Measurements from ENCODE around the gene SPRY4. TPM values are rescaled to one million over a fixed set of nuclear protein-coding genes. Genes with fewer than 3 reads are reported as not detected.

Gene SPRY4
- polyA plus RNA-seq, 2 donors: 0.65 to 1.3 TPM

GRCh38 chr5:142311725-142312124 is 13.1 kb downstream of the SPRY4 start:
- Histone ChIP-seq H3K27me3 (ENCODE audit: control insufficient read depth in 1 of 2, insufficient read depth in 2 of 2, low read length in 2 of 2) (no peaks in the 10 kb centered on the region), H3K4me3 (ENCODE audit: low read depth in 1 of 2, low read length in 2 of 2) (no peak overlapping the region), H3K9me3 (ENCODE audit: control insufficient read depth in 2 of 2, insufficient read depth in 1 of 2, low read depth in 1 of 2, low read length in 1 of 2) (no peaks in the 10 kb centered on the region), H3K4me1 (ENCODE audit: control insufficient read depth in 2 of 2, insufficient read depth in 2 of 2, low read length in 1 of 2) (no peaks in the 10 kb centered on the region), H3K36me3 (ENCODE audit: control insufficient read depth in 2 of 2, insufficient read depth in 2 of 2, low read length in 1 of 2) (peaks cover 0 to 5% of the 10 kb centered on the region in 2 donors), H3K27ac (ENCODE audit: low read depth in 2 of 2, low read length in 1 of 2) (no peak overlapping the region)
- WGBS, 2 donors: 68 to 74% methylated on average over 7 of the region's 7 CpGs

- H3K27ac ChIP-seq (ENCODE audit: low read depth in 2 of 2, low read length in 1 of 2): no peak overlapping the region
Observed at GRCh38 chr5:142310803-142311202, 14.0 kb downstream of the SPRY4 start.

GRCh38 chr5:142309747-142310318 is 15.0 kb downstream of the SPRY4 start:
- Histone ChIP-seq H3K4me1 (ENCODE audit: control insufficient read depth in 2 of 2, insufficient read depth in 2 of 2, low read length in 1 of 2) (no peaks in the 10 kb centered on the region), H3K27me3 (ENCODE audit: control insufficient read depth in 1 of 2, insufficient read depth in 2 of 2, low read length in 2 of 2) (no peaks in the 10 kb centered on the region), H3K4me3 (ENCODE audit: low read depth in 1 of 2, low read length in 2 of 2) (no peak overlapping the region), H3K36me3 (ENCODE audit: control insufficient read depth in 2 of 2, insufficient read depth in 2 of 2, low read length in 1 of 2) (peaks cover 0 to 5% of the 10 kb centered on the region in 2 donors), H3K9me3 (ENCODE audit: control insufficient read depth in 2 of 2, insufficient read depth in 1 of 2, low read depth in 1 of 2, low read length in 1 of 2) (no peaks in the 10 kb centered on the region), H3K27ac (ENCODE audit: low read depth in 2 of 2, low read length in 1 of 2) (no peak overlapping the region)
- 82 to 83% methylated on average over 12 of the region's 12 CpGs for WGBS, 2 donors

More at GRCh38 chr5:142310803-142311202, 14.0 kb downstream of the SPRY4 start:
- Histone ChIP-seq H3K4me1 (ENCODE audit: control insufficient read depth in 2 of 2, insufficient read depth in 2 of 2, low read length in 1 of 2) (no peaks in the 10 kb centered on the region), H3K9me3 (ENCODE audit: control insufficient read depth in 2 of 2, insufficient read depth in 1 of 2, low read depth in 1 of 2, low read length in 1 of 2) (no peaks in the 10 kb centered on the region), H3K36me3 (ENCODE audit: control insufficient read depth in 2 of 2, insufficient read depth in 2 of 2, low read length in 1 of 2) (peaks cover 0 to 5% of the 10 kb centered on the region in 2 donors), H3K4me3 (ENCODE audit: low read depth in 1 of 2, low read length in 2 of 2) (no peak overlapping the region), H3K27me3 (ENCODE audit: control insufficient read depth in 1 of 2, insufficient read depth in 2 of 2, low read length in 2 of 2) (no peaks in the 10 kb centered on the region)
- 87 to 89% methylated on average over 9 of the region's 9 CpGs for WGBS, 2 donors

- WGBS, 2 donors: 88% methylated on average over 3 of the region's 3 CpGs
- no peak overlapping the region for H3K27ac ChIP-seq (ENCODE audit: low read depth in 2 of 2, low read length in 1 of 2)
- H3K36me3 ChIP-seq (ENCODE audit: control insufficient read depth in 2 of 2, insufficient read depth in 2 of 2, low read length in 1 of 2): no peaks in the 10 kb centered on the region
- H3K4me3 ChIP-seq (ENCODE audit: low read depth in 1 of 2, low read length in 2 of 2): no peak overlapping the region
- no peaks in the 10 kb centered on the region for H3K4me1 ChIP-seq (ENCODE audit: control insufficient read depth in 2 of 2, insufficient read depth in 2 of 2, low read length in 1 of 2)
- no peaks in the 10 kb centered on the region for H3K27me3 ChIP-seq (ENCODE audit: control insufficient read depth in 1 of 2, insufficient read depth in 2 of 2, low read length in 2 of 2)
- no peaks in the 10 kb centered on the region for H3K9me3 ChIP-seq (ENCODE audit: control insufficient read depth in 2 of 2, insufficient read depth in 1 of 2, low read depth in 1 of 2, low read length in 1 of 2)
Observed at GRCh38 chr5:142308358-142308757, 16.5 kb downstream of the SPRY4 start.

GRCh38 chr5:142307146-142307890 is 17.5 kb downstream of the SPRY4 start:
- Histone ChIP-seq H3K9me3 (ENCODE audit: control insufficient read depth in 2 of 2, insufficient read depth in 1 of 2, low read depth in 1 of 2, low read length in 1 of 2) (no peaks in the 10 kb centered on the region), H3K36me3 (ENCODE audit: control insufficient read depth in 2 of 2, insufficient read depth in 2 of 2, low read length in 1 of 2) (no peaks in the 10 kb centered on the region), H3K27me3 (ENCODE audit: control insufficient read depth in 1 of 2, insufficient read depth in 2 of 2, low read length in 2 of 2) (no peaks in the 10 kb centered on the region), H3K4me3 (ENCODE audit: low read depth in 1 of 2, low read length in 2 of 2) (no peak overlapping the region), H3K27ac (ENCODE audit: low read depth in 2 of 2, low read length in 1 of 2) (no peak overlapping the region), H3K4me1 (ENCODE audit: control insufficient read depth in 2 of 2, insufficient read depth in 2 of 2, low read length in 1 of 2) (no peaks in the 10 kb centered on the region)
- 74 to 91% methylated on average over 7 of the region's 7 CpGs for WGBS, 2 donors

GRCh38 chr5:142306077-142306502 is 18.7 kb downstream of the SPRY4 start:
- Histone ChIP-seq H3K9me3 (ENCODE audit: control insufficient read depth in 2 of 2, insufficient read depth in 1 of 2, low read depth in 1 of 2, low read length in 1 of 2) (no peaks in the 10 kb centered on the region), H3K4me1 (ENCODE audit: control insufficient read depth in 2 of 2, insufficient read depth in 2 of 2, low read length in 1 of 2) (peaks cover 0 to 2% of the 10 kb centered on the region in 2 donors), H3K27me3 (ENCODE audit: control insufficient read depth in 1 of 2, insufficient read depth in 2 of 2, low read length in 2 of 2) (no peaks in the 10 kb centered on the region), H3K27ac (ENCODE audit: low read depth in 2 of 2, low read length in 1 of 2) (no peak overlapping the region), H3K4me3 (ENCODE audit: low read depth in 1 of 2, low read length in 2 of 2) (no peak overlapping the region), H3K36me3 (ENCODE audit: control insufficient read depth in 2 of 2, insufficient read depth in 2 of 2, low read length in 1 of 2) (no peaks in the 10 kb centered on the region)
- WGBS, 2 donors: 74 to 90% methylated on average over 6 of the region's 6 CpGs

- no peak overlapping the region for H3K27ac ChIP-seq (ENCODE audit: low read depth in 2 of 2, low read length in 1 of 2)
- 90 to 98% methylated on average over 3 of the region's 3 CpGs for WGBS, 2 donors
- H3K36me3 ChIP-seq (ENCODE audit: control insufficient read depth in 2 of 2, insufficient read depth in 2 of 2, low read length in 1 of 2): no peaks in the 10 kb centered on the region
Observed at GRCh38 chr5:142305211-142305610, 19.6 kb downstream of the SPRY4 start.

GRCh38 chr5:142304013-142304701 is 20.7 kb downstream of the SPRY4 start:
- no peak overlapping the region for H3K27ac ChIP-seq (ENCODE audit: low read depth in 2 of 2, low read length in 1 of 2)
- 79 to 85% methylated on average over 14 of the region's 14 CpGs for WGBS, 2 donors
- H3K9me3 ChIP-seq (ENCODE audit: control insufficient read depth in 2 of 2, insufficient read depth in 1 of 2, low read depth in 1 of 2, low read length in 1 of 2): no peaks in the 10 kb centered on the region
- no peaks in the 10 kb centered on the region for H3K27me3 ChIP-seq (ENCODE audit: control insufficient read depth in 1 of 2, insufficient read depth in 2 of 2, low read length in 2 of 2)
- peaks cover 0 to 2% of the 10 kb centered on the region in 2 donors for H3K4me1 ChIP-seq (ENCODE audit: control insufficient read depth in 2 of 2, insufficient read depth in 2 of 2, low read length in 1 of 2)
- no peak overlapping the region for H3K4me3 ChIP-seq (ENCODE audit: low read depth in 1 of 2, low read length in 2 of 2)
- no peaks in the 10 kb centered on the region for H3K36me3 ChIP-seq (ENCODE audit: control insufficient read depth in 2 of 2, insufficient read depth in 2 of 2, low read length in 1 of 2)

More at GRCh38 chr5:142305211-142305610, 19.6 kb downstream of the SPRY4 start:
- Histone ChIP-seq H3K4me3 (ENCODE audit: low read depth in 1 of 2, low read length in 2 of 2) (no peak overlapping the region), H3K9me3 (ENCODE audit: control insufficient read depth in 2 of 2, insufficient read depth in 1 of 2, low read depth in 1 of 2, low read length in 1 of 2) (no peaks in the 10 kb centered on the region), H3K27me3 (ENCODE audit: control insufficient read depth in 1 of 2, insufficient read depth in 2 of 2, low read length in 2 of 2) (no peaks in the 10 kb centered on the region), H3K4me1 (ENCODE audit: control insufficient read depth in 2 of 2, insufficient read depth in 2 of 2, low read length in 1 of 2) (peaks cover 0 to 2% of the 10 kb centered on the region in 2 donors)

GRCh38 chr5:142303565-142303964 is 21.3 kb downstream of the SPRY4 start:
- 76 to 82% methylated on average over 7 of the region's 7 CpGs for WGBS, 2 donors
- Histone ChIP-seq H3K36me3 (ENCODE audit: control insufficient read depth in 2 of 2, insufficient read depth in 2 of 2, low read length in 1 of 2) (no peaks in the 10 kb centered on the region), H3K27me3 (ENCODE audit: control insufficient read depth in 1 of 2, insufficient read depth in 2 of 2, low read length in 2 of 2) (no peaks in the 10 kb centered on the region), H3K4me1 (ENCODE audit: control insufficient read depth in 2 of 2, insufficient read depth in 2 of 2, low read length in 1 of 2) (peaks cover 0 to 2% of the 10 kb centered on the region in 2 donors), H3K4me3 (ENCODE audit: low read depth in 1 of 2, low read length in 2 of 2) (no peak overlapping the region), H3K9me3 (ENCODE audit: control insufficient read depth in 2 of 2, insufficient read depth in 1 of 2, low read depth in 1 of 2, low read length in 1 of 2) (no peaks in the 10 kb centered on the region), H3K27ac (ENCODE audit: low read depth in 2 of 2, low read length in 1 of 2) (no peak overlapping the region)
